HL-60/S4 treated with retinoic acid at 250 ng/mL for 4 days and 3 days (cell line): ENCODE measurements around the gene CEBPE.

Source experiments
- in situ Hi-C: fragments of 300-500 bp; cut with MboI; formaldehyde crosslinking; loops from 2 replicates; pipeline ENCODE4 v1.7.0; 2022; ENCODE audit warnings: low sequenced_read_pairs

Gene CEBPE

DNA sequence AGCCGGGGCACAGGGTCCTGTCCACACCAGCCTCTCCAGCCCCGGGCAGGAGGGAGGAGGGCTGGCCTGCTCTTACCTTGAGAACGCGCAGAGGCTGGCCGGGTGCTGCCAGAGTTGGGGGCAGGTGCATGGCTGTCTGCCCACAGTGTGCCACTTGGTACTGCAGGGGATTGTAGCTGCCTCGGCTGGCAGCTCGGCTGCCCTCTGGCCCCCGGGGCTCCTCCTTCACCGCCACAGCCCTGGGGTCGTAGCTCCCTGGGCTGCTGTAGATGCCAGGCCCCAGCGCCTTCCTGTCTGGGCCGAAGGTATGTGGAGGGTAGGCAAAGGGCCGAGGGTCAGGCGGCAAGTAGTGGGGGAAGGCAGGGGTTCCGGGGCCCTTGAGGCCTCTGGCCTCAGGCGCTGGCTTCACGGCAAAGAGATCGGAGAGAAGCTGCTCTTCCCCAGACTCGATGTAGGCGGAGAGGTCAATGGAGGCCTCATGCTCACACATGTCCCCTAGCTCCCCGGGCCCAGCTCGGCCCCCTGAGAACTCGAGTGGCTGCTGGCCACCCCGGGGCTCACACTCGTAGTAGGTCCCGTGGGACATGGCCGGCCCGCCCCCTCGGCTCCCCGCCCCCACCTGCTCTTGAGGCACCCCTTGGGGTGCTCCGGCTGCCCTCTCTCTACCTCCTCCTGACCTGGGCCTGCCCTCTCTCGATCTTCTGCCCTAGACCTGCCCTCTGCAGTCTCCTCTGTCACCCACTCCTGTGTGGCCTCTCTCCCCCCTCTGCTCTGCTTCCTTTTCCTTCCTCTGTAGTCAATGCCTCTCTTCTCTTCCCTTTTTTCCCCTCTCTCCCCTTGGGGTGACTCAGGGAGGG lies at the start of gene CEBPE:
TSS of gene CEBPE (minus strand) at position 750 of the 857 bp plus-strand sequence. CDS start at position 586, 164 bp downstream.
- in situ Hi-C loops = no loop called here

GRCh38 chr14:23168246-23168645 lies 49.2 kb upstream of the CEBPE start:
- in situ Hi-C loops = no loop called here

DNA sequence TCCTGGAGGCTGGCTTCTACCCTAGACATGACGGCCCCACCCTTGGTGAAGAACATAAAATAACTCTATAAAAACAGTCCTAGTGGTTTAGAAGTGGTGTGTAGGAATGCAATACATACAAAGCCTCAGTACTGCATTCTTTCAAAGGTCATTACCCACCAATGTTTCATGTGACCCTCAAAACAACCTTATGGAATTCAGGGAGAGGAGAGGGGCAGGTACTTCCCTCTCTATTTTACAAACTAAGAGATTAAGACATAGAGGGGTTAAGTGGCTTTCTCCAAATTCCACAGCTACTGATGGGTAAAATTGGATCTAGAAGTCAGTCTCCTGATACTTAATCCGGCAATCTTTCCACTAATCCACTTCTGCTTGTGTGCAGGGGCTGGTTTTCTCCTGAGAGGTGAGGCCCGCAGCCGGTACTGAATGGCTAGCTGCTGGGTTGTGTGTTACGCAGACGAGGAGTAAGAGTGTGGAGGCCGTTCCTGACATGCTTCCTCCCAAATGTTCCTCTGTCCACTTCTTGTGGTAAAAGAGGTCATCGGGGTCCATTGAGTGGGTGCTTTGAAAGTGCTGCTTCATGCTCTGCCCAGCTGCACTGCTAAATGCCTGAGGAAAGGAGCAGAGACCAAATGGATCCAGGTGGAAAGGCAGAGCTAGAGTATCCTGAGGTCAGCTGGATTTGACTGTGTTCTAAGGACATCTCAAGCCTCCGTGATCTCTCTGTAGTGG lies 48.2 kb upstream of the CEBPE start:
- in situ Hi-C loops = no loop called here

- in situ Hi-C loops = no loop called here
Measured at GRCh38 chr14:23164949-23165348, 45.9 kb upstream of the CEBPE start.

- in situ Hi-C loops = no loop called here
Measured at GRCh38 chr14:23164250-23164649, 45.2 kb upstream of the CEBPE start.

DNA sequence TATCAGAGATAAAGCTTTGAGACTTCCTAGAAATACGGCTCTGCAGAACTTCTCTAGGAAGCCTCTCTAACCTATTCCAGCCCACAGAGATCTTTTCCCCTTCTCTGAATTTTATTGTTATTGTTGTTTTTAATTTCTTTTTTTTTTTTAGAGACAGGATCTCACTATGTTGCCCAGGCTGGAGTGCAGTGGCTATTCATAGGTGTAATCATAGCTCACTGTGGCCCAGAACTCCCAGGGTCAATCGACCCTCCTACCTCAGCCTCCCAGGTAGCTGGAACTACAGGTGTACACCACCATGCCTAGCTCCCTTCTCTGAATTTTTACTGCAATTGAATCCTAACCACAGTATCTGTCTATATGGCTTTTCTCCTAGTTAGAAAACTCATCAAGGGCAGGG lies 44.8 kb upstream of the CEBPE start:
- in situ Hi-C loops = no loop called here

GRCh38 chr14:23162800-23163199 lies 43.7 kb upstream of the CEBPE start:
- in situ Hi-C loops = no loop called here

GRCh38 chr14:23162005-23162404 lies 43.0 kb upstream of the CEBPE start:
- in situ Hi-C loops = no loop called here

GRCh38 chr14:23160924-23161522 lies 42.0 kb upstream of the CEBPE start:
- in situ Hi-C loops = no loop called here

DNA sequence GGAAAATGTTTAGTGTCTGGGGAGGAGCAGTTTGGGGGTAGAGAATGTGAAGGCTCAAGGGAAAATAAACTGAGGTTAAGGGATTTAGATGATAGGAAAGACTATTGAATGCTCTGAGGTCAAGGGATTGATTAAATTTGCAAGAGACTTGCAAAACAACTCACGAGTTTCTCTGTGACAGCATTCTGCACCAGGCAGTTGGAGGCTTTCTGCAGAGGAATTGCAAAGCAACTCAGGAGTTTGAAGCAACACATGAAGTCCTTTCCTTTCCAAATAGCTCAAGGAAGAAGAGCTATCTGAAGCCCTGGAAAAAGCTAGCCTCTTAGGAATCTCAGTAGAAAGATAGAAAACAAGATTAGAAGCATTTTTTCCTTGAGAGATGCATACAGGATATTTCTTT lies 40.5 kb upstream of the CEBPE start:
- in situ Hi-C loops = no loop called here

DNA sequence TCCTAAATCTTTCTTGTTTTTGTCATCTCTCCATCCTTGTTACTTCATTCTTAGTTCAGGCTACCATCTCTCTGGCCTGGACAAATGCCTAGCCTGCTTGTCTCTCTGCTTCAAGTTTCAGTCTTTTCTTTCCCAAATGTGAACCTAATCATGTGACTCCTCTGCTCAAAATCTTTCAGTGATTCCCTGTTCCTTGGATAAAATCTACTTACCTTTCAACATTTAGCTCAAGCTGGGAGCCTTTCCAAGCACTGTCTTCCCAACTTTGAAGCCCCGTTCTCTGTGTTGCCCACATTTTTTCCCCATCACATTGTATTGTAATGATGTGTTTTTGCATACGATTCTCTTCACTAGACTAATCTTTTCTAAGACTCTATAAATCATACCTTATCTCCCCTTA lies 39.7 kb upstream of the CEBPE start:
- in situ Hi-C loops = no loop called here

DNA sequence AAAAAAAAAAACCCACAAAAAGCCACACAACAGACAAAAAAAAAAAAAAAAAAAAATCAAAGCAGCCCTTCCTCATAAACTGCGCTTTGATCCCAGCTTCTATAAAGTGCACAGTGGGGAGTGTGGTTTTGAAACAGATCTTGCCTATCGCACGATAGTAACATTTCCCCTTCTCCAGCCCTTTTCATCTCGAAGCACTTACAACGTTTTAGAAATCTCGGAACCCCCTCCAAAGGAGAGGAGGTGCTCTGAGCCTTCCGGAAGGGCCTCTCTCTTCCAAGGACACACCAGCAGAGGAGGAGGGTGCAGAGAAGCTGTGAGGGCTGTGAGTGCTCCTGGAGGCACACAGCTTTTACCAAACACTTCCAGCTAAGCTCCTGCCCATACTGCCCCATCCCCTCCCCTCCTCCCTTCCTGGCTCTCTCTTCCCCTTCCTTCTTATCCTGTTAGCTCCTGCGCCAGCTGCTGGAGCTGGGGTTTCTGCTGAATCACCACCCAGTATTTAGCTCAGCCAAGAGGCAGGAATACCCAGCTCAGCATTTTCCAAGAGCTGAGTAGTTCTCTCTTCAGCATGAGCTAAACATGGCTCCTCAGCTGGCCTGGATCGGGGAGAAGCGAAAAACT lies 36.0 kb upstream of the CEBPE start:
- in situ Hi-C loops = no loop called here

GRCh38 chr14:23153851-23154796 lies 35.1 kb upstream of the CEBPE start:
- in situ Hi-C loops = no loop called here

GRCh38 chr14:23151342-23151741 lies 32.3 kb upstream of the CEBPE start:
- in situ Hi-C loops = no loop called here

DNA sequence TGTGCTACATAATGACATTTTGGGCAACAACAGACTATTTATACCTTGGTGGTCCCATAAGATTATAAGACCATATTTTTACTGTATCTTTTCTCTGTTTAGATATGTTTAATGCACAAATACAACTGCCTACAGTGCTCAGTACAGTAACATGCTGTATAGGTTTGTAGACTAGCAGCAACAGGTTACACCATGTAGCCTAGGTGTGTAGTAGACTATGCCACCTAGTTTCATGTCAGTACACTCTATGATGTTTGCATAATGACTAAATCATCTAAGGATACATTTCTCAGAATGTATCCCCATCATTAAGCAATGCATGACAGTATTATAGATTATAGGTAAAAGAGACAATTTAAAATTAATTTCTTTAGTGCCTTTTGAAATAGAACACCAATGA lies 30.7 kb upstream of the CEBPE start:
- in situ Hi-C loops = no loop called here

DNA sequence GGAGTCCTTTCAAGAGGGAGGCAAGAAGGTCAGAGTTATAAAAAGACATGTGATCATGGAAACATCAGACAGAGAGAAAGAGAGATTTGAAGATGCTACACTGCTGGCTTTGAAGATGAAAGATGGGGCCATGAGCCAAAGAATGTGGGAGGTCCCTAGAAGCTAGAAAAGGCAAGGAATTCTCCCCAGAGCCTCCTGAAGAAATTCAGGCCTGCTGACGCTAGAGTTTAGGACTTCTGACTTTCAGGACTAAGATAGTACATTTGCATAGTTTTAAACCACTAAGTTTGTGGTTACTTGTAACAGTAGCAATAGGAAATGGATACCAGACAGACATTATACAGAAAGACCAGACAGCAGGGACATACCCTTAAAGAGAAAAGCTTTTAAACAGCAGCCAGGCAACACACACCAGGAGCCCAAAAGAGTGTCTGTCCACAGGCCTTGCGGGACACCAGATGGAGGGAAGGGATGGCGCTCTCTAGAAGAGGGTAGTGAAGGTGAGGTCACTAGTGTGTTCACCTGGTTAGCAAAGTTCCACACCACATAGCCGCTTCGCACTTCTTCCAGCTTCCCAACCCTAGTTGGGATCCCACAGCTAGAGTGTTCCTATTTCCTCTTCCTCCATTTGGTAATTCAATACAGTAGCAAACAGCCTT lies 29.7 kb upstream of the CEBPE start:
- in situ Hi-C loops = no loop called here

- in situ Hi-C loops = no loop called here
Measured at GRCh38 chr14:23147676-23148075, 28.6 kb upstream of the CEBPE start.

DNA sequence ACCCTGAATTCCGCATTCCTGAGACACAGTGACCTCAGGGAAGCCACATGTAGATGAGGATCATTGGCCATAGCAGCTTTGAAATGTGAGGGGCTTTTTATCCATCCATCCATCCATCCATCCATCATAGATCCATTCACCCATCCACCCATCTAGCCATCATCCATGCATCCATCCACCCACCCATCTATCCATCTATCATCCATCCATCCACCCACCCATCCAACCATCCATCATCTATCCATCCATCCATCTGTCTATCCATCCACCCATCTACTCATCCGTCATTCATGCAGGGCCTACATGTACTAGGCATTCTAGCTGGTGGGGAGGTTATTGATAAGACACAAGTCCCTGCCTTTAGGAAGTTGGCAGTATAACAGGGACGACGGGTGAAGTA lies 27.9 kb upstream of the CEBPE start:
- in situ Hi-C loops = no loop called here

DNA sequence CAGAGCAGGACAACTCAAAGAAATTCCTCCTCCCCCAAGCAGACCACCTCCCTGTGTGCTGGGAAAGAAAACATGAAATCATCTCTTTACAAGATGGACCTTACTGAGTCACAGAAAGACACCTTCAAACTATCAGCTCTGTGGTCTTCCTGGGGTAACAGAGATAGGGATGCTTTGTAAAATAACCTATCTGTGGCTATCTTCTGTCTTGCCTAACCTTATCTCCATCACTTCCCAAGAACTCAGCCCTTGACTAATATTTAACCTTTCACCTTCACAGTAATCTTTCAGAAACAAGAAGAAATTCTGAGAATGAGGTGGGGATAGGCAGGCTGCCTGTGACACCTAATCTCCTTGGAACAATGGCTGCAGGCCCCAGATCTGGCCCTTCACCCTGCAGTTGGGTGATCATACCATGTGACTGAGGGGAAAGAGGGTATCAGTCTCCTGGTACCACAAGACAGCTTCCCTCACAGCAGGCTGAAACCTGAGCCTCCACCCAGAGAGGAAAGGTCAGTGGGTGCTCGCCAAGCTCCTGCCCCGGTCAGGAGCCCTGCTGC lies 27.4 kb upstream of the CEBPE start:
- in situ Hi-C loops = no loop called here
